Stimulated activated CD4-positive, alpha-beta T cell treated with anti-CD3 and anti-CD28 coated beads, Interleukin-1b, Interleukin-23, amount 100 ng/mL, for 24 hours (primary cell): ENCODE results near the gene CEACAM20.
"Not testable (repeated sequence)": the region's sequence is repeated elsewhere in the genome, so short reads cannot be mapped to it uniquely, and the experiment has no call there.

Experiments used
- DNase-seq, 4 experiments: peaks; one replicate each; pipeline ENCODE4 v3.0.0-alpha.2; 2020; ENCODE audit warnings: low read depth in 4 of 4, low spot score in 1 of 4

Gene CEACAM20

GRCh38 chr19:44549507-44549906 is 20.0 kb upstream of the CEACAM20 start:
- no peak for DNase-seq

DNA sequence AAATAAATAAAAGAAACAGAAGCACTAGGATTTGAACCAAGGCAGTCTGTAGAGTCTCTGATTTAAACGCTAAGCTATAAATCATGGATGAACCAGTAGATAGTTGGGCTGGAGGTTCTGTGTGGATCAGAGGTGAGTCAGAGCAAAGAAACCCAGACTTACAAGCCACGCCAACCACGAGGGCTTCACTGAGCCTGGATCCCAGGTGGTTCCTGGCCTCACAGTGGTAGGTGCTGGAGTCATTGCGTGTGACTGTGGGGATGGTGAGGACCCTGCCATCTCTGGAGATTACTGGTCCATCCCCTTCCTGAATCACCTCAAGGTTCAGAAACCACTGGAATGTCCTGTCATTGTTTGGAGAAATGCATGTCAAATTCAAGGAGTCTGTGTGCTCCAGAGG is 19.3 kb upstream of the CEACAM20 start:
- no peak for DNase-seq

DNA sequence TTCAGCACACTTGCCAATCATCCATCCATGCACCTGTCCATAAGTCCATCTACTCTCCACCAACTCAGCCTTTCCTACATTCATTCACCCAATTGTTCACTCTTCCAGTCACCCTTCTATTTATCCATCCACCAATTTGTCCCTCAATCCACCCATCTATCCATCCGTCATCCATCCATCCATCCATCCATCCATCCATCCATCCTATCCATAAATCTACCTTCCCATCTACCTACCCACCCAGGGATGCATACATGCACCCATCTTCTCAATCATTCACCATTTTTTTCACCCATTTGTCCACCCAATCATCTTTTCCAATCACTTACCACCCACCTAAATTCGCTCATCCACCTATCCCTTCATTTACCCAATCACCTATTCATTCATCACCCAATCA is 14.6 kb upstream of the CEACAM20 start:
- DNase-seq, result no peak

GRCh38 chr19:44542671-44543070 is 13.2 kb upstream of the CEACAM20 start:
- DNase-seq, result no peak

DNA sequence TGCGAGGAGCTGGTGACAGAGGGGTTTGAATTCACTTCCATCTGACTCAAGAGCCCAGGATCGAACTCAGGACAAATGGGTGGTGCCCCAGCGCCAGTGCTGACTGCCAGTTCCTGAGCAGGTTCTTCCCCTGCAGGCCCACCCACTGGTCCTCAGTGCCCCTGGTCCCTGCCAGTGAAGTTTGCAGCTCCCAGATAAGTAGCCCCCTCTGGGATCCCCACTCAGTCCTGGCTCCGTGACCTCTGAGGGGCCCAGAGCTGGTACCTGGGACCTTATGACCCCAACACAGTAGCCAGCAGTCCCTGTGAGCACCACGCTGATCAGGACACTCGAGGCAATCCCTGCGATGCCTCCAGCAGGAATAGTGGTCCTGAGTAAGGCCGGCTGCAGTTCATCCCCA is 11.3 kb upstream of the CEACAM20 start:
- DNase-seq, result no peak

DNA sequence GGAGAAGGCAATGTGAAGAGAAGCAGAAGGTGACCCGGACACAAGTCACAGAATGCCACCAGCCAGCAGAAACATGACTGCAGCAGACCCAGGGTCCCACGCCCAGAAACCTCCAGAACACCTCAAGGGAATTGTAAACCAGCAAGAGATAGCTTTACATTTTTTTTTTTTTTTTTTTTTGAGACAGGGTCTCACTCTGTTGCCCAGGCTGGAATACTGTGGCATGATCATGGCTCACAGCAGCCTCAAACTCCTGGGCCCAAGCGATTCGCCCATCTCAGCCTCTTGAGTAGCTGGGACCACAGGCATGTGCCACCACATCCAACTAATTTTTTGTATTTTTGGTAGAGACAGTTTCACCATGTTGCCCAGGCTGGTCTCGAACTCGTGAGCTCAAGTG is 10.5 kb upstream of the CEACAM20 start:
- DNase-seq, result no peak

GRCh38 chr19:44539236-44539826 is 9.9 kb upstream of the CEACAM20 start:
- DNase-seq, result no peak

GRCh38 chr19:44535361-44535760 is 5.9 kb upstream of the CEACAM20 start:
- DNase-seq, result not testable (repeated sequence)

GRCh38 chr19:44532819-44533218 is 3.3 kb upstream of the CEACAM20 start:
- no peak for DNase-seq

DNA sequence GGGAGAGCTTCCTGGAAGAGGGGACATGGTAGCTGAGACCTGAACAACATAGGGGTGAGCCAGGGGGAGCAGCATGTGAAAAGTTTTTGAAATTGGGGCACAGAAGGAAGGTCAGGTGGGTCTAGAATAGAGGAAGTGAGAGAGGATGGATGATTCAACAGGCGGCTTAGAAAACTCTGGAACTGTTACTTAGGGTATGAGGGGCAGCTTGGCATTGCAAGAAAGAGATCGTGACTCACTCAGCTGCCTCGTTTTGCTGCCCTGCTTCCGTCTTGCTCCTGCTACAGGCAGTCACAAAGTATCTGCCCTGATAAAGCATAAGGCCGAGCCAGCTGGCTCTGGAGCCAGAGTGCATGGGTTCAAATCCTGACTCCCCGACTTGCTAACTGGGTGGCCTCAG is 1.3 kb upstream of the CEACAM20 start:
- DNase-seq, result no peak

DNA sequence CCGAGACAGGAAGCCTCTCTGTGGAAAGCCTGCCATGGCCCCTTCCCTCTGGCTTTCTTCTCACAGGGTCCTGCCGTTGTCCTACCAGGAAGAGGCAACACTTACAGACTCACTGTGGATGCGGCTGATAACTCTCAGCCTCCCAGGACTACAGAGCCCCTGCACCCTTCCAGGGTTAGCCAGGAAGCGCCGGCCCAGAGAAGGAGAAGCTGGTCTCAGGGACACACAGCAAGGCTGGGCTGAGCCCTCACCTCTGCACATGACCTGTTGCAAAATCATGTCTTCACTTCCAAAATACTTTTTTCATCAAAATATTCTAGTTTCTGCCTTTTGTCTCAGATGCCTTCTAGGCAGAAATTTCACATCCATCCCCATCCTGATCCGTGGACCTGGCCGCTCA is 1.9 kb downstream of the CEACAM20 start:
- DNase-seq, result no peak

DNA sequence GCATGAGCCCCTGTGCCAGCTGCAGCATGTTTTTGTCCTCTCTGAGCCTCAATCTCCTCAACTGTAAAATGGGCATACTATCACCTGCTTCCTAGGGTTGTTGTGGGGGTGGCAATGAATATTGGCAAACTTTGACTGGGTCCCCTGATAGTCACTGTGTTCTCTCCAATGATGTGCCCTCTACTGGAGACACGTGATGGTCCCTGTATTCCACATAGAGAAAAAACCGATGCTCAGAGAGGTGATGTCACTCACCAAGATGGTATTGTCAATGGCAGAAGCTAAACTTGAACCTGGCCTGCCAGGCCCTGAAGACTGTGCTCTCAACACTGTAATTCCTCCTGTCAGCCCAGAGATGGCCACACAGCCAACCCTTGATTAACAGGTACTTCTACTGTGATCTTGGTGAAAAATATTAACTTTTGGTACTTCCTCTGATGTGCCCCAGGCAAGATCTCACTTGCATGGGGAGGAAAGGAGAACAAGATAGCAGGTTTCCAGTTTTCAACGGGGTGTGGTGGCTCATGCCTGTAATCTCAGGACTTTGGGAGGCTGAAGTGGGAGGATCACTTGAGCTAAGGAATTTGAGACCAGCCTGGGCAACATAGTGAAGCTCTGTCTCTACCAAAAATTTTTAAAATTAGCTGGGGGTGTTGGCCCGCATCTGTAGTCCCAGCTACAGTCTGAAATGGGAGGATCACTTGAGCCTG is 3.6 kb downstream of the CEACAM20 start:
- DNase-seq, result no peak

DNA sequence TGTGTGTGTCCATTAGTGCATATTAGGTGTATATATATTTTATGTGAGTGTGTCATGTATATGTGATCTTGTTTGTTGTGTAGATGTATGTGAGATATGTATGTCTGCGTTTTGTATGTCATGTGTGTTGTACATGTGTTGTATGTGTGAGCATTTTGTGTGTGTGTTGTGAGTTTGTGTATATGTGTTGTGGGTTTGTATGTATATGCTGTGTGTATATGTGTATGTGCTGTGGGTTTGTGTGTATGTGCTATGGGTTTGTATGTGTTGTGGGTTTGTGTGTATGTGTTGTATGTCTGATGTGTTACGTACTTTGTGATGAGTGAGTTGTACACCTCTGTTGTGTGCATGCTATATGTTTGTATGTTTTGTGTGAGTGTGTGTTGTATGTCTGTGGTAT is 8.1 kb downstream of the CEACAM20 start:
- no peak for DNase-seq

DNA sequence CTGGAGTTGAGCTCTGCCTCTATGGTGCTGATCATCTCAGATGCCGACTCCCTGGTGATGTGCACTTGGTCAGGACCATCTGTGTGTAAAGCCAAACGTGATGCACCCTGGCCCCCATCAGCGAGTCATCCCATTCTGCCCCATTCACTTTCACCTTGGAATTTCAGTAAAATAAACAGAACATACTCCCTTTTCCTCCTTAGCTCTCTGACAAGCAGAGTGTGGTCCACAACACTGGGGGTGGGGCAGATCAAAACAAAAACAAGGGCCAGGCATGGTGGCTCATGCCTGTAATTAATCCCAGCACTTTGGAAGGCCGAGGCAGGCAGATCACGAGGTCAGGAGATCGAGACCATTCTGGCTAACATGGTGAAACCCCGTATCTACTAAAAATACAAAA is 12.3 kb downstream of the CEACAM20 start:
- no peak for DNase-seq

DNA sequence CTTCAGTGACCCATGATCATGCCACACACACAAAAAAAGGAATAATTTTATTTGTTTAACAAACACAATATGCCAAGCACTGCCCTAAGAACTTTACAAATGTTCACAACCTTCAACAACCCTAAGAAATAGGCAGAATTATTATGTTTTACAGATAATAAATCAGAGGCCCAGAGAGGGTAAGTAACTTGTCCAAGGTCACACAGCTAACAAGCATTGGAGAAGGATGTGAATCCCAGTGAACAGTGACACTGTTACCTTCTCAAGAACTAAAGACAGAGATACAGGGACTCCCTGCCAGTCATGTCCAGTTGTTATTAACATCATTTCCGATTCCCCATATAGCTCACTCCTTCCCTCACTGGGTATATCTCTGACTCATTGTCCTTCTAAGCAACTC is 13.6 kb downstream of the CEACAM20 start:
- no peak for DNase-seq

- no peak for DNase-seq
Measured at GRCh38 chr19:44515031-44515430, 14.4 kb downstream of the CEACAM20 start.

GRCh38 chr19:44512326-44513298 is 16.9 kb downstream of the CEACAM20 start:
- DNase-seq, result peak in 1 of 4 experiments; percentile 36

DNA sequence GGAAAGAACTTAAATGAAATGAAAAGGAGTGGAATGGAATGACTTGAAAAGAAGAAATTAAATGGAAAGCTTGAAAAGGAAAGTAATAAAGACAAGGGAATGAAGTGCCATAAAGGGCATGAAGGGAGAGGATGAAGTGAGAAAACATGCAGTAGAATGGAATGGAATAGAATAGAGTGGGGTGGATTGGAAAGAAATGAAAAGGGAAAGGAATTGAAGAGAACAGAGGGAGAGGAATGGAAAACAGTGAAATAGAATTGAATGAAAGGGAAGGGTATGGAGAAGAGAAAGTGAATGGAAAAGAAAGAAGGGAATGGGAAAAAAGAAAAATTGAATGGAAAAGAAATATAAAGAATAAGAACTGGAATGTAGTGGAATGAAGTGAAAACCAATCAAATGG is 20.0 kb downstream of the CEACAM20 start:
- DNase-seq, result no peak

- DNase-seq, result peak; percentile 89 to 94 (median 93)
Measured at GRCh38 chr19:44499962-44500949, 29.2 kb downstream of the CEACAM20 start, which contains the start of gene ZNF180. Gene ZNF180 (minus strand): TSS chr19:44500522. CDS start chr19:44497334, 3,188 bp downstream.

DNA sequence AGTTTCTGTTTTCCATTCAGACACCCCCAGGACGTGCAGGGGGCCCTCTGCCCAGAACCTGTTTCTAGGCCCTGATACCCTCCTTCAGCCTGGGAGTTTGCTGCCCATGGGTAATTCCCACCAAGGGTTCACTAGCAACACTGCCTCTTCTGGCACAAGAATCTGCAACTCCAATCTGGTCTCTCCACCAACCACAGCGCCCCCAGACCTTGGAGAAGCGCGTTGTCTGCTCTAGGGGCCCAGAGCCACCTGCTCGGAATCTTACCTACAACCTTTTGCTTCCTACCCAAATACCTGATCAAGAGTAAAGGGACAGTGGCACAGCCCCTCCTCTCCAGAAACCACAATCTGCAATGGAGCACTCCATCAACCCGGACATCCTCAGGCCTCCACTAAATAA is 29.9 kb downstream of the CEACAM20 start:
- DNase-seq, result no peak

- no peak for DNase-seq
Measured at GRCh38 chr19:44498988-44499387, 30.5 kb downstream of the CEACAM20 start.
